ENCODE results near the gene TTYH3.
"Not testable (repeated sequence)": the region's sequence is repeated elsewhere in the genome, so short reads cannot be mapped to it uniquely, and the experiment has no call there.

Gene TTYH3

GRCh38 chr7:2666588-2667250, 34.9 kb downstream of the TTYH3 start:
- no peak for DNase-seq (ENCODE audit: low read depth)

GRCh38 chr7:2667843-2668242, 36.1 kb downstream of the TTYH3 start:
- DNase-seq (ENCODE audit: low read depth): no peak

GRCh38 chr7:2668401-2668800, 36.6 kb downstream of the TTYH3 start:
- DNase-seq (ENCODE audit: low read depth): no peak

- no peak for DNase-seq (ENCODE audit: low read depth)
Measured at GRCh38 chr7:2670171-2670570, 38.4 kb downstream of the TTYH3 start.

- DNase-seq (ENCODE audit: low read depth): peak; percentile 46
Measured at GRCh38 chr7:2670720-2671391, 39.1 kb downstream of the TTYH3 start.

DNA sequence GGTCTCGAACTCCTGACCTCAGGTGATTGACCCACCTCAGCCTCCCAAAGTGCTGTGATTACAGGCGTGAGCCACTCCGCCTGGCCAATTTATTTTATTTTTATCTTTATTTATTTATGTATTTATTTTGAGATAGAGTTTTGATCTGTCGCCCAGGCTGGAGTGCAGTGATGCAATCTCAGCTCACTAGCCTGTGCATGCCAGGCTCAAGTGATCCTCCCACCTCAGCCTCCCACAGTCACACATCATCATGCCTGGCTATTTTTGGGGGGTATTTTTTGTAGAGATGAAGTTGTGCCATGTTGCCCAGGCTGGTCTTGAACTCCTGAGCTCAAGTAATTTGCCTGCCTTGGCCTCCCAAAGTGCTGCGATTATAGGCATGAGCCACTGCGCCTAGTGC, 41.4 kb downstream of the TTYH3 start:
- not testable (repeated sequence) for DNase-seq (ENCODE audit: low read depth)

- no peak for DNase-seq (ENCODE audit: low read depth)
Measured at GRCh38 chr7:2673934-2674333, 42.1 kb downstream of the TTYH3 start.

- DNase-seq (ENCODE audit: low read depth): no peak
Measured at GRCh38 chr7:2675256-2675764, 43.5 kb downstream of the TTYH3 start.

DNA sequence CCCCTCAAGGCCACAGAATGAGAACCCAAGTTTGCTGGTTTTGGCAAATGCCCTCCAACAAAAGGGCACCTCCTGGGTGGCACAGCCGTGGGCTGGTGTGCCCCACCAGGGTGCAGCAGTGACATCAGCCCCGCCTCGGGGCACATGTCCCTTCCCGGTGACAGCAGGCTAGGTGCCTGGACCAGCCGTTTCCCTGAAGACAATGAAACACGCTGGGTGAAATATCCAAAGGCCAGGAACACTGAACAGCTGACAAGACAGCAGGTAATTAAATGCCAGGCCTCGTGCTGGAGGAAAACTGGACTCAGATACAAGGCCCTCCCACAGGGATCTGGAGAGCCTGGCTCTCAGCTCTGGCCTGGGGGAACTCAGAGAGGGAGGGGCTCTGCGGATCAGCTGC, 44.8 kb downstream of the TTYH3 start:
- DNase-seq (ENCODE audit: low read depth): not testable (repeated sequence)

DNA sequence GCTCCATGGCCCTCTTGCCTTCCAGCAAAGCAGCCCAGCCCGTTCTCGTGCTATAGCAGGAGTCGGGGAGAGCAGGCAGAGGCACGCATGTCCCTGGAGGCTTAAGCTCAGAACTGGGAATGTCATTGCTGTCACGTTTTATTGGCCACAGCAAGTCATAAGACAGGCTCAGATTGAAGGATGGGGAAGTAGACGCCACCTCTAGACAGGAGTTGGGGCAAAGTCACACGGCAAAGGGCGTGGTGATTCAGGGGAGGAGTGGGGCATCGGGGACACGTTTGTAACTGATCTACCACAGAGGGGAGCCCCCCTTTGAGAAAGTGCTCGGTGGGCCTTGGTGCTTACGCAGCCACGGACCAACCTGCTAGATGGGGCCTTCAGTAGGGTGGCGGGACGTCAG, 46.7 kb downstream of the TTYH3 start:
- not testable (repeated sequence) for DNase-seq (ENCODE audit: low read depth)

DNA sequence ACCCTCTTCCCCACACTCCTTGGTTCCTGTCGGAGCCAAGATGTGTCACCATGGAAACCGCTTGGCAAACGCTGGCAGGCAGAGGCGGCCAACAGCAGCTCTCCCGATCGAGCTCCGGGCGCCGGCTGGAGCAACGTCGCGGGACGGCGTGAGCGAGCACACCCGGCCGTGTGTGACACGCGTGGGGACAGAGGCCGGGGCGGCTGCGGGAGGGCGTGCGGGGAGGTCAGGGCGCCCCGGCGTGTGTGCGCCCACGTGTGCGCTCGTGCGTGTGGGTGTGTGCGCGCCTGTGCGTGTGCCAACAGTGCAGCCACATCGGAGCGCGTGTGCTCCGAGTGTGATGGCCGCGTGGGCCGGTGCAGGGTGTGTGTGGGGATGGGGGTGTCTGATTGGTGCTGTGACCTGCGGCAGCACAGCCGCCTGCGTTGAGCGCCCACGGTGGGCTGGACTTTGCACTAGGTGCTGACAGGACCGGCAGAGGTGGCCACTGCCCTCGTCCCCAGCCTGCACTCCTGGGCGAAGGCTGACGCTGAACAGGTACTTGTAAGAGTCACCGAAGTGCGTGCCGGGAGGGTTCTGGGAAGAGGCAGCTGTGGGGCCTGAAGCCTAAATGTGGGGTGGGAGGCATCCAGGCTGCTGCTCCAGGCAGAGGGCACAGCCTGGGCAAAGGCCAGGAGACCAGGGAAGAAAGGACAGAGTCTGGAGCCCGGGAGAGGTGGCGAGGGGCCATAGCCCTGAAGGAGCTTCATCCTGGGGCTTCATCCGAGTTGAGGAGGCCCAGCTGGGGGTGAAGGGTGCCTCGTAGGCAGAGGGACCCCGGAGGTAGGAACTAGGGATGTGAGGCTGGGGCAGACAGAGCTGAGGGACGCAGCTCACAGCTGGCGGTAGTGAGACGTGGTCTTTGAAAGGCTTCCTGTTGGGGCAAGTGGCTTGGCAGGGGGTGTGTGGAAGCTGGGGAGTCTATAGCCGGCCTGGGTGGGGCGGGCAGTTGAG, 47.6 kb downstream of the TTYH3 start:
- not testable (repeated sequence) for DNase-seq (ENCODE audit: low read depth)

GRCh38 chr7:2680256-2680655, 48.5 kb downstream of the TTYH3 start:
- no peak for DNase-seq (ENCODE audit: low read depth)

DNA sequence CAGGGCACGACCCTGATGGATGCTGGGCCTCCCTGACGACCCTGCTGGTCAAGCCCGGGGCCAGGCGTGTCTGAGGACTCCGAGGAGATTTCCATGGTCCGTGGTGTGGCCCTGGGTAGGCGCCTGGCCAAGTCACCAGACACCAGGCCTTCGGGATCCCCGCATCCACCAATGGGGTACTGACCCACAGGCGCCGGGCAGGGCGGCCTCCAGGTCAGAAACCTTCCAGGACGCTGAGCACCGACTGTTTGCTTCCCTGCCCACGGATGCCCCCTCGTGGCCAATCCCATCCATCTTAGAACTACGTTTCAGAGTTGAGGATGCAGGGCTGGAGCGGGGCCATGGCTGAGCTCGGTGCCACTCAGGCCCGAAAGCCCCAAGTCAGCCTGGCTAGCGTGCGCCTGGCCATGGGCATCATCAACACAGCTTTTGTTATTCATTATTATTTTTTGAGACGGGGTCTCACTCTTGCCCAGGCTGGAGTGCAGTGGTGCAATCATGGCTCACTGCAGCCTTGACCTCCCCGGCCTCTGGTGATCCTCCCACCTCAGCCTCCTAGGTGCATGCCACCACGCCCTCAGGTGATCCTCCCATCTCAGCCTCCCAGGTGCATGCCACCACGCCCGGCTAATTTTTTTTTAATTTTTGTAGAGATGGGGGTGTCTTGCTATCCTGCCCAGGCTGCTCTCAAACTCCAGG, 49.2 kb downstream of the TTYH3 start:
- no peak for DNase-seq (ENCODE audit: low read depth)

- DNase-seq (ENCODE audit: low read depth): no peak
Measured at GRCh38 chr7:2681929-2682799, 50.4 kb downstream of the TTYH3 start.

DNA sequence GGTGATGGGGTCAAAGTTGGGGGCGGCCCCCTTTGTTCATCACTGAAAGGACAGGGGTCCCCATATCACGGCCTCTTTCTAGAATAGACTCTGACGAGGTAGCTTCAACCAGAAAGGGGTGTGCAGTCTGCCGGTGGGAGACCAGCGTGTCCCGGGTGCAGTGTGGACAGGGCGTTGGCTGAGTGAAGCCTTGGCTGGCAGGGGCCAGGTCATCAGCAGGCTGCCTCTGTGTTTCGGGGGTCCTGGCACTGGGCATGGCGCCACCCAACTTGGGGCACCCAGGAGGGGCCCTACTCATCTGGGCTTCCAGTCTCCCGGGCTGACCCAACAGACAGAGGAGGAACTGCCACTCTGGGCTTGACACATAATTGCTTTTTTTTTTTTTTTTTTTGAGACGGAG, 52.7 kb downstream of the TTYH3 start:
- no peak for DNase-seq (ENCODE audit: low read depth)

DNA sequence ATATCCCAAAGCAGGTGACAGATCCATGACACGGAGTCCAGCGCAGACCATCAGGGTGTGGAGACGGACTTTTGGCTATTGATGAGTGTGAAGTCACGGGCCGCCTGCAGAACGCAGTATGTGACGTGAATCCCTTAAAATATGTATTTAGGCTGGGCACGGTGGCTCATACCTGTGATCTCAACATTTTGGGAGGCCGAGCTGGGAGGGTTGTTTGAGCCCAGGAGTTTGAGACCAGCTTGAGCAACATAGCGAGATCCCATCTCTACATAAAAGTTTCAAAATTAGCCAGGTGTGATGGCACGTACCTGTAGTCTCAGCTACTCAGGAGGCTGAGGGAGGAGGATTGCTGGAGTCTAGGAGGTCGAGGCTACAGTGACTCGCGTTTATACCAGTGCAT, 54.3 kb downstream of the TTYH3 start:
- DNase-seq (ENCODE audit: low read depth): no peak

- DNase-seq (ENCODE audit: low read depth): no peak
Measured at GRCh38 chr7:2687338-2687869, 55.6 kb downstream of the TTYH3 start.

- DNase-seq (ENCODE audit: low read depth): no peak
Measured at GRCh38 chr7:2687881-2688318, 56.1 kb downstream of the TTYH3 start, which contains the start of gene AMZ1. AMZ1 (plus strand) TSS chr7:2688202; CDS start chr7:2700452, 12,250 bp downstream.

- no peak for DNase-seq (ENCODE audit: low read depth)
Measured at GRCh38 chr7:2688409-2689342, 56.9 kb downstream of the TTYH3 start.

All from stimulated activated CD8-positive, alpha-beta memory T cell treated with anti-CD3 and anti-CD28 coated beads, Interleukin-12 subunit alpha, Interleukin-12 subunit beta, amount 100 ng/mL, for 4 hours (primary cell).